HL-60 (cell line): ENCODE results near the gene THRAP3.

Experiments
- DNase-seq, 2 experiments: peaks; one replicate each; pipeline ENCODE4 v3.0.0-alpha.2; 2010 to 2020; ENCODE audit warnings: low read depth in 1 of 2, low spot score in 1 of 2
- H3K27ac ChIP-seq: fragments of 250-450 bp; sonication (Bioruptor Pico); replicated peaks from 2 replicates; pipeline ENCODE4 v1.5.1; 2020; ENCODE audit warnings: mild to moderate bottlenecking, moderate library complexity
- H3K27me3 ChIP-seq: fragments of 250-450 bp; sonication (Bioruptor Pico); 2 replicates; pipeline ENCODE4 v1.5.1; 2021; ENCODE audit warnings: mild to moderate bottlenecking, moderate library complexity; ENCODE audit not compliant: insufficient read depth, poor library complexity, severe bottlenecking
- H3K4me3 ChIP-seq: replicated peaks from 2 replicates; pipeline ENCODE4 v1.5.1; 2011; ENCODE audit warnings: mild to moderate bottlenecking, control low read depth, low read length; ENCODE audit not compliant: insufficient read depth
- CTCF ChIP-seq: IDR thresholded peaks from one replicate; pipeline ENCODE4 v1.5.1; 2011; ENCODE audit warnings: low read length, control low read depth, inconsistent platforms; ENCODE audit not compliant: insufficient read depth
- GABPA ChIP-seq: IDR thresholded peaks from 2 replicates; pipeline ENCODE4 v1.6.1; 2012; ENCODE audit warnings: low read depth
- POLR2AphosphoS5 ChIP-seq: IDR thresholded peaks from 2 replicates; pipeline ENCODE4 v1.6.1; 2012; ENCODE audit warnings: low read depth
- REST ChIP-seq: IDR thresholded peaks from 2 replicates; pipeline ENCODE4 v1.6.1; 2012; ENCODE audit warnings: low read depth; ENCODE audit not compliant: insufficient replicate concordance
- SPI1 ChIP-seq: IDR thresholded peaks from 2 replicates; pipeline ENCODE4 v1.6.1; 2012; ENCODE audit warnings: low read depth, mild to moderate bottlenecking, borderline replicate concordance

THRAP3 gene

GRCh38 chr1:36287595-36287994 lies 63.4 kb downstream of the THRAP3 start:
- TF ChIP-seq REST, result no peak
- no peak for DNase-seq
- Histone ChIP-seq H3K27me3 (no peaks in the 10 kb centered on the region), H3K4me3 (no peak overlapping the region), H3K27ac (no peak overlapping the region)

- TF ChIP-seq CTCF (no peak), POLR2AphosphoS5 (no peak), SPI1 (no peak), REST (no peak), GABPA (no peak)
- no peak overlapping the region for H3K27ac ChIP-seq
- no peaks in the 10 kb centered on the region for H3K27me3 ChIP-seq
- no peak for DNase-seq
- no peak overlapping the region for H3K4me3 ChIP-seq
Measured at GRCh38 chr1:36295390-36295789, 71.1 kb downstream of the THRAP3 start.

GRCh38 chr1:36297062-36297461 lies 72.8 kb downstream of the THRAP3 start:
- no peak for DNase-seq
- no peak overlapping the region for H3K27ac ChIP-seq
- no peaks in the 10 kb centered on the region for H3K27me3 ChIP-seq
- no peak overlapping the region for H3K4me3 ChIP-seq
- TF ChIP-seq REST, result no peak
- no peak for TF ChIP-seq GABPA
- no peak for TF ChIP-seq POLR2AphosphoS5
- no peak for TF ChIP-seq SPI1
- no peak for TF ChIP-seq CTCF

GRCh38 chr1:36298640-36299039 lies 74.4 kb downstream of the THRAP3 start:
- Histone ChIP-seq H3K27ac (no peak overlapping the region), H3K4me3 (no peak overlapping the region), H3K27me3 (no peaks in the 10 kb centered on the region)
- TF ChIP-seq GABPA (no peak), REST (no peak), SPI1 (no peak), POLR2AphosphoS5 (no peak), CTCF (no peak)
- no peak for DNase-seq
